Activated CD4-positive, alpha-beta T cell treated with anti-CD3 and anti-CD28 coated beads for 48 hours (primary cell): Measurements from ENCODE around the gene MITF.

Experiments used
- DNase-seq: peaks from one replicate; pipeline ENCODE4 v3.0.0-alpha.2; 2020

Gene MITF

GRCh38 chr3:69761896-69762767, 22.9 kb downstream of the MITF start:
- DNase-seq: peak; percentile 2

- DNase-seq: no peak
Observed at GRCh38 chr3:69762768-69763229, 23.5 kb downstream of the MITF start.

DNA sequence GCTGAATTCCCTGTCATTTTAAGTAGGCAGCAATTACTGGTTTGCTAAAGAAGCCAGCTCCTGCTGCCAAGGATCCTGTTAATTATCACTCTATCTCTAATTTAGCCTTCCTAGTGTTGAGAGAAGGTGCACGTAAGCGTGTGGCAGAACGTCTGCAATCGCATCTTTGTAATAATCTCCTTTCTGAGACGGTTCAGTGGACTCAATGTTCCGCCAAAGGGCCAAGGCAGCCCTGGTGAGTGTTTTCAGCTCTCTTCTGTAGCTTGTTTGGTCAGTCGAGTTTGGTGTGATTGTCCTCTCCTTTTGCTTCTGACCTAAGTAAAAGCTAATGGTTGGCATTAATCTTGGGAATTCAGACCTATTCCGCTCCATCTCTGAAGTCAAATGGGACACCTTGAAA, 24.2 kb downstream of the MITF start:
- no peak for DNase-seq

- DNase-seq: no peak
Observed at GRCh38 chr3:69764121-69764741, 25.0 kb downstream of the MITF start.

DNA sequence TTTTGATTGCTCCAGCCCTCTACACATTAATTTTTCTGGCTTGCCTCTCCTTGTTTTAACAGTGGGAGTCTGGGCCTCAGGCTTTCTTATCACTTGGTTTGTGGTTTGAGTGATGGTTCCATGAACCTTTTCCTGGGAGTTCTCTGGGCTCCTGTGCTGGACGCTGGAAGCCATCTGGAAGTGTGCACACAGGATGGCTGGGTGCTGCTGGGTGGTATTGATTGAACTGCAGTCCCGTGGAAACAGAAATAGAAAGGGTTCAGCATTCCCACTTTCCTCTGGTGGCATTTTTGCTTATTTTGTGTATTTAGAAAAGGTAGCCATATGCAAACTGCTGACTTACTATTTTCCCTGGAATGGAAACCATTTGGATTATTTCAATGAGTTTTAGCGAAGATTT, 25.6 kb downstream of the MITF start:
- no peak for DNase-seq

- DNase-seq: no peak
Observed at GRCh38 chr3:69766638-69767037, 27.4 kb downstream of the MITF start.

DNA sequence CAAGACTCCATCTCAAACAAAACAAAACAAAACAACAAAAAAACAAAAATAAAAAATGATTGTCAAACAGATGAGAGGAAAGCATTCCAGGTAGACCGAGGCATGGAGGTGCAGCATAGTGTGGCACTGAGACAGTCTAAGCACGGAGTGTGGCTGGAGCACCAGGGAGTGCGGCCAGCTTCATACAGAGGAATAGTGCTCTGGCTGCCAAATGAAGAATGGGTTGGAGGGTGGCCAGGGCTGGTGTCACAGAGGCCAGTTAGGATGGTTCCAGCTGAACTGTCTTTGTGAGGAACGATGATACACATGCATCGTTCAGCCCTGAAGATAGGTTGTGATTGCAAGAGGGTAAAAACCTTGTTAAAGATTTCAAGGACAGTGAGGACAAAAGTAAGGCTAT, 28.3 kb downstream of the MITF start:
- no peak for DNase-seq

DNA sequence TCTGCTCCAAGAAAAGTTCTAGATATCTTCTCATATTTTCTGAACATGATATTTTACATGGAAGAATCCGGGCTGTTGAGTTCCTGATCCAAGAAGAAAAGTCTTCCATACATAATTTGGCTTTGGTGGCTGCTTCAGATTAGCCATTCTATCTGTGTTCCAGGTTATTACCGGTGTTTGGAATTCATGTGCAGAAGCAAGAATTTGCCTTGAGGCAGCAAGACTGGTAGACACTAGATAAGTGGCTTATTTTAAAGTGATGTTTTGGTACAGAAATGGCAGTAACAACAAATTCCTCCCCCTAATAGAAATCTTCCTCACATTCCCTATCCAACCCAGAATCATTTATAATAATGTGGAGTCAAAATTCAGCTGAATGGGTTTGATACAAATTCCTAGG, 29.2 kb downstream of the MITF start:
- no peak for DNase-seq

GRCh38 chr3:69770219-69770618, 31.0 kb downstream of the MITF start:
- no peak for DNase-seq

GRCh38 chr3:69770976-69771634, 31.8 kb downstream of the MITF start:
- DNase-seq: no peak

GRCh38 chr3:69772152-69772867, 33.0 kb downstream of the MITF start:
- no peak for DNase-seq

DNA sequence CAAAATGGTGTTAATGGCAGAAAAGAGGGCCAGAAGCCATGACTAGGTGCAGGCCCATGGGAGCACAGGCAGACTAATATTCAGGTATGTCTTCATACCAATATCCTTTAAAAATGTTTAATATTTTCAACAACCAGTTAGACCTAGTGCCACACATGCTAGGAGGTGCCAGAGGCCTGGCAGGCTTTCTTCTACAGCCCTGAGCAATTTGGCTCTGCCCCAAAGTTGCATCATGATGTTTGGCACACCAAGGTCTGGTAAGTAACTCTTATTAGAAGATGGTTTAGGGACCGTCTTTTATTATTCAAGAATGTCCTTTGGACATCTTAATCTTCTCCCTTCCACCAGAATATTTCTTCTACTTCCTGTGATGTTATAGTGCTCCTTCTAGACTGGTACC, 34.8 kb downstream of the MITF start:
- no peak for DNase-seq

DNA sequence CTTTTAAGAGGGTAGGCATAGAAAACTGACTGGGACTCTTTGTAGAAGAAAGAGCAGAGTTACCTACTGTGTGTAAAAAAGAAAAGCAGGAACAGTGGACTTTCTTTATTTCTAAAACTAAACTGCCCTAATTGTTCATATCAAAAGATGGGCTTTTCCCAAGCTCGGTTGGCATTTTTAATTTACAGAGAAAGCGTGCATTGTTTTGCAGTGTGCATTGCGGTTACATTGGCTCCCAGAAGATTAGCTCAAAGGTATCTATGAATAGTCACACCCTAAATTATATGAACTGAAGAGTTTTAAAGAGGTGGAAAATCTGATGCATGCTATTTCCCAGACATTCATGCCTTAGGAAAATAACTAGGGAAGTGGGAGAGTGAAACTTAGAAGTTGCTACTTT, 36.5 kb downstream of the MITF start:
- no peak for DNase-seq

DNA sequence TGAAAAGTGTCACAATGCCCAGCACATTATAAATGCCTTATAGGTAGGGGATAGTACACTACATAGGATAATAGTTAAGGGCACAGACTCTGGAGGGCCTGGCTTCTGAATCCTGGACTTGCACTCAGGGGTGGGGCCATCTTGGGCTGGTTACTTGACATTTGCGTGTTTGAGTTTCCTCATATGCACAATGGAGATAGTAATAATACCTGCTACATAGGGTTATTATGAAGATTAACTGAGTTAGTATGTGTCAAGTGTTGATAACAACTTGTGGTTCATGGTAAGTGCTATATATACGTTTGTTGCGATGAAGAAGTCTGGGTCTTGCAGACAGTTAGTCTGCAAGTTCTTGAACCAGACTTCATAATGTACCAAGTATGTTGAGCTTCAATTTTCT, 37.0 kb downstream of the MITF start:
- DNase-seq: no peak

DNA sequence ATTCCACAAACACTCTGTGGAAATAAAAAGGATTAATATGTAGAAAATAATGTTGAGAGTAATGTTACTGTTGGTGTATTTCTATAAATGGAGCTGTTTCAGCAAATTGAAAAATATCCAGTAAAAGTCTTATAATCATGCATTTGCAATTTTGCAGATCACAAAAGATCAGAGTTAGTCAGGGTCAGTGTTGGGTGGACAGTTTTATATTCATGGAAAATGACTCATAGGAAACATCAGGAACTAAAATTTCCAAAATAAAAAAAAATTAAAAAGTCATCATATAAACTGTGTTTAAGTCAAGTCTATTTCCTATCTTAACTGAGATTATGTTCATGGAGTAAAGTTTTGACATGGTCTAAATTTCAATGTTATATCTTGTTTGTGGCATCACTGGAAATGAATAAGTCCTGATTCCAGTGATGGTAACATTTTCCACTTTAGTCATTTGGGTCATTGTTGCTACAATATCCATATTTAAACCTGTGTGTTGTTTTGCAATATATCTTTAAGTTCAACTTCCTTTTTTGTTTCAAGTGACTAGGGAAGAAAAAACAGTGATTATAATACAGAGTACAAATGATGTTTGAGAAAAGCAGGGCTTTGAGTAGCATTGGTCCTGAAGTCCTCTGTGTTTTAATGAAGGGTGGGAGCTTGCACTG, 37.8 kb downstream of the MITF start:
- DNase-seq: no peak

DNA sequence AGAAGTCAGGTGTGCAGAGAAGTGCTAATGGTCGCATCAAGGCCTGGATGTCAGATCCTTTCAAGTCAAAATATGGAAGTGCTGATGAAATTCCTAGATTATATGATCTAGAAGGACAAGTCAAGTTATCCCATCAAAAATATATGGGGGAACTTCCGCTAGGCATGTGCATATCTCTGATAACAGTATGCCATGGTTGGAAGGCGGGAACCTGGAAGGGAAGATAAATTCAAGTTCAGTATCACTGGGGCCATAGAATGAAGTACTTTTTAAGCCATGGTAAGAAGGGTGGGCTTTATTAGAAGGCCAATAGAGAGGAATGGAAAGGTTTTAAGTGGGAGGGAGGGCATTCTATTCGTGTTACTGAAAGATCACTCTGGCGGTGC, 38.3 kb downstream of the MITF start:
- no peak for DNase-seq

GRCh38 chr3:69781593-69781992, 42.3 kb downstream of the MITF start:
- no peak for DNase-seq

DNA sequence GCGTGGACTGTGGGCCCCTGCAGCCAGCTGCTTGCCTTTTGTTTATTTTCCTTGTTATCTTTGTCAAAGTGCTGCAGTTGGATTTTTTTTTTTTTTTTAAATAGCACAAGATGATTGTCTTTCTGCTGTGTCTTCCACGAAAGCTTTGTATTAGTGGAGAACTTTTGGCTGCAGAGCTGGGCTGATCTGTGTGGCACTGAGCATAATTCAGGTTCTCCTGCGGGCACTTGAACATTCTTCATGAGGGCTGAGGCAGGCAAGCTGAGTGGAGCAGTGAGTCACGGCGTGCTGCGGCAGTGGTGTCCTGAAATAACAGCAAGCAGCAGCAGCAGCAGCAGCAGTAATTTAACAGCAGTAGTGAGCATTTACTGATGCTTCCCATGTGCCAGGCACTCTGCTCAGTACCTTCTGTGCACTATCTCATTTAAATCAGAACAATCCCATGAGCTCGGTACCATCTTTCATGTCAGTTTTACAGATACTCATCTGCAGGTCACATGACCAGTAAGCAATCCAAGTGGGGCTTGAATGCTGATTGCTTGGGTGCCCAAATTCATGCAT, 45.8 kb downstream of the MITF start:
- no peak for DNase-seq

- no peak for DNase-seq
Observed at GRCh38 chr3:69785769-69786320, 46.6 kb downstream of the MITF start.

GRCh38 chr3:69786854-69787253, 47.6 kb downstream of the MITF start:
- no peak for DNase-seq

GRCh38 chr3:69787436-69788168, 48.3 kb downstream of the MITF start:
- no peak for DNase-seq
